Measurements from ENCODE around the gene PALD1.

DNA sequence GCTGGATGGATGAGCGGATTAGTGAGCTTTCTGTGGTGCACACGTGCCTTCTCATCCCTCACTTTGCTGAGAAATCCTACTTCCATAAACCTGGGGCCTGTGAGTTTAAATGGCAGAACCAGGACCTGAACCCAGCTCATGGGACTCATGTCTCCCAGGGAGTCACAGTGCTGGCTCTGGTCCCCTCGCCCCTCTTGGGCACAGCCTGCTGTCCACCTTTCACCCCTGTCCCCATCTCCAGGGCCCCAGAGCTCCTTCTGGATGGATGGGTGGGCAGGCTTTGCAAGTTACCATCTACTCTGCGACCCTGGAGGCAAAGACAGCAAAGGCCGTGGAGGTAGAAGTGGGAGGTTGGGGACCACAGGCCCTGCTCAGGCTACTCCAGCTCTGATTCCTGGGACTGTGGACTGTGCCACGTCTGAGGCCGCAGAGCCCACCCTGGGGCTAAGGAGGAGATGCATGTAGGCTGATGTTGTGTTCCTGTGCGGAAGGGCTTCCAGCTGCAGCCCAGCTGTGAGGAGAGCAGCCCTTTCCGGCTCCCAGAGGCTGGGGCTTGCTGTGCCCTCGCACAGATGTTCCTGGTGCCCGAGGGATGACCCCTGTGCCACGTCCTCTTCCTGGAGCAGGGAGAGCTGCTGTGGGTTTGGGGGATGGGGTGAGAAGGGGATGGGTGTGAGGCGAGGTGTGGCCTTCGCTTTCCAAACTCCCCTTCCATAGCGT, 83.6 kb downstream of the PALD1 start:
- TF ChIP-seq, protein P1, sequence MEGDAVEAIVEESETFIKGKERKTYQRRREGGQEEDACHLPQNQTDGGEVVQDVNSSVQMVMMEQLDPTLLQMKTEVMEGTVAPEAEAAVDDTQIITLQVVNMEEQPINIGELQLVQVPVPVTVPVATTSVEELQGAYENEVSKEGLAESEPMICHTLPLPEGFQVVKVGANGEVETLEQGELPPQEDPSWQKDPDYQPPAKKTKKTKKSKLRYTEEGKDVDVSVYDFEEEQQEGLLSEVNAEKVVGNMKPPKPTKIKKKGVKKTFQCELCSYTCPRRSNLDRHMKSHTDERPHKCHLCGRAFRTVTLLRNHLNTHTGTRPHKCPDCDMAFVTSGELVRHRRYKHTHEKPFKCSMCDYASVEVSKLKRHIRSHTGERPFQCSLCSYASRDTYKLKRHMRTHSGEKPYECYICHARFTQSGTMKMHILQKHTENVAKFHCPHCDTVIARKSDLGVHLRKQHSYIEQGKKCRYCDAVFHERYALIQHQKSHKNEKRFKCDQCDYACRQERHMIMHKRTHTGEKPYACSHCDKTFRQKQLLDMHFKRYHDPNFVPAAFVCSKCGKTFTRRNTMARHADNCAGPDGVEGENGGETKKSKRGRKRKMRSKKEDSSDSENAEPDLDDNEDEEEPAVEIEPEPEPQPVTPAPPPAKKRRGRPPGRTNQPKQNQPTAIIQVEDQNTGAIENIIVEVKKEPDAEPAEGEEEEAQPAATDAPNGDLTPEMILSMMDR (IDR thresholded peaks at IDR 0.05; ENCODE audit: low read depth, low read length, poor library complexity, severe bottlenecking), result no peak
- TF ChIP-seq EZH2phosphoT487 (IDR thresholded peaks at IDR 0.05; ENCODE audit: borderline replicate concordance, low read length), result no peak

Measured in DOHH2 (cell line).